Vagina (tissue), 2 donors: ENCODE measurements around the gene USP47.

Experiments
- POLR2A ChIP-seq, 2 donors: fragments of 450-650 bp; IDR thresholded peaks; one replicate each; pipeline ENCODE4 v1.6.1; 2017; ENCODE audit warnings: antibody characterized with exemption in 2 of 2, mild to moderate bottlenecking in 2 of 2, moderate library complexity in 2 of 2
- TF ChIP-seq, protein P1 (sequence below), 3 experiments: fragments of 450-650 bp in 2 of 3; fragments of 200-600 bp in 1 of 3; sonication (generic) in 1 of 3; IDR thresholded peaks; one replicate each; pipeline ENCODE4 v1.5.1; 2017 to 2019; ENCODE audit warnings: antibody characterized with exemption in 3 of 3, mild to moderate bottlenecking in 2 of 3, moderate library complexity in 2 of 3

- no peak for TF ChIP-seq POLR2A (IDR thresholded peaks at IDR 0.05)
- TF ChIP-seq, protein P1, sequence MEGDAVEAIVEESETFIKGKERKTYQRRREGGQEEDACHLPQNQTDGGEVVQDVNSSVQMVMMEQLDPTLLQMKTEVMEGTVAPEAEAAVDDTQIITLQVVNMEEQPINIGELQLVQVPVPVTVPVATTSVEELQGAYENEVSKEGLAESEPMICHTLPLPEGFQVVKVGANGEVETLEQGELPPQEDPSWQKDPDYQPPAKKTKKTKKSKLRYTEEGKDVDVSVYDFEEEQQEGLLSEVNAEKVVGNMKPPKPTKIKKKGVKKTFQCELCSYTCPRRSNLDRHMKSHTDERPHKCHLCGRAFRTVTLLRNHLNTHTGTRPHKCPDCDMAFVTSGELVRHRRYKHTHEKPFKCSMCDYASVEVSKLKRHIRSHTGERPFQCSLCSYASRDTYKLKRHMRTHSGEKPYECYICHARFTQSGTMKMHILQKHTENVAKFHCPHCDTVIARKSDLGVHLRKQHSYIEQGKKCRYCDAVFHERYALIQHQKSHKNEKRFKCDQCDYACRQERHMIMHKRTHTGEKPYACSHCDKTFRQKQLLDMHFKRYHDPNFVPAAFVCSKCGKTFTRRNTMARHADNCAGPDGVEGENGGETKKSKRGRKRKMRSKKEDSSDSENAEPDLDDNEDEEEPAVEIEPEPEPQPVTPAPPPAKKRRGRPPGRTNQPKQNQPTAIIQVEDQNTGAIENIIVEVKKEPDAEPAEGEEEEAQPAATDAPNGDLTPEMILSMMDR (IDR thresholded peaks at IDR 0.05) = no peak
These were observed 161.6 kb downstream of the USP47 start for GRCh38 chr11:12003336-12003735.
